Measurements from ENCODE around the gene COX7A2L. TPM values are rescaled to one million over a fixed set of nuclear protein-coding genes. Genes with fewer than 3 reads are reported as not detected.

COX7A2L gene
- total RNA-seq, 1 donor = 237 TPM

- H3K4me1 ChIP-seq (ENCODE audit: insufficient read depth, low read length) = peaks cover 7% of the 10 kb centered on the region
- H3K36me3 ChIP-seq (ENCODE audit: insufficient read depth, low read length) = no peaks in the 10 kb centered on the region
- no peak overlapping the region for H3K4me2 ChIP-seq (ENCODE audit: insufficient read depth, low read length)
- H3K9me3 ChIP-seq (ENCODE audit: low read depth, low read length) = no peaks in the 10 kb centered on the region
- DNase-seq (ENCODE audit: insufficient read length, low spot score, missing footprints) = no peak
- no peaks in the 10 kb centered on the region for H3K79me2 ChIP-seq (ENCODE audit: insufficient read depth, low read length)
- H3K27me3 ChIP-seq (ENCODE audit: insufficient read depth, low read length) = peaks cover 10% of the 10 kb centered on the region
- no peak overlapping the region for H3K27ac ChIP-seq (ENCODE audit: low read depth, low read length)
- H2AFZ ChIP-seq (ENCODE audit: low read length) = peak overlapping the region; percentile 54
- H4K20me1 ChIP-seq (ENCODE audit: insufficient read depth, low read length) = no peaks in the 10 kb centered on the region
- TF ChIP-seq CTCF (IDR thresholded peaks at IDR 0.05; ENCODE audit: extremely low read depth, low read depth, low read length) = no peak
- H3K4me3 ChIP-seq (ENCODE audit: insufficient read depth, low read length) = no peak overlapping the region
These were observed 8.0 kb upstream of the COX7A2L start for GRCh38 chr2:42368817-42369531.

DNA sequence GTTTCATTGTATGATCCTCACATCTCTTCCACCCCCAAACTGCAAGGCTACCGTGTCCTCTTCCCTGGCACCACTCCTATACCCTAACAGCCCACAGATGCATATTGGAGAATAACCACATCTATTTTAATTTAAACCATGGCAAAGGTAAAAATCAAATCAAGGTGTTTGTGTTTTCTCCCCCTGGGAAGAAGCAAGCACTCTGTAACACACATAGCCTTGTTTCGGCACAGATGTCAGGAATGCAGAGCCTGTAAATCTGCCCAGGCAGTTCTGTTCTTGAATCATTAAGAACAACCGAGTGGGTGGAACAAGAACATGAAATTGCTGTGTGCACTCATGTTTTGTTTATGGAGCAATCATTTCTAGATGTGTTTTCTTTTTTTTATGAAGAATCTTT, 6.8 kb upstream of the COX7A2L start:
- H2AFZ ChIP-seq (ENCODE audit: low read length) = peak overlapping the region; percentile 51
- no peaks in the 10 kb centered on the region for H3K79me2 ChIP-seq (ENCODE audit: insufficient read depth, low read length)
- no peaks in the 10 kb centered on the region for H4K20me1 ChIP-seq (ENCODE audit: insufficient read depth, low read length)
- TF ChIP-seq CTCF (IDR thresholded peaks at IDR 0.05; ENCODE audit: extremely low read depth, low read depth, low read length) = no peak
- H3K4me3 ChIP-seq (ENCODE audit: insufficient read depth, low read length) = peak overlapping the region; percentile 6
- H3K4me1 ChIP-seq (ENCODE audit: insufficient read depth, low read length) = peaks cover 7% of the 10 kb centered on the region
- H3K27me3 ChIP-seq (ENCODE audit: insufficient read depth, low read length) = peaks cover 10% of the 10 kb centered on the region
- H3K36me3 ChIP-seq (ENCODE audit: insufficient read depth, low read length) = no peaks in the 10 kb centered on the region
- no peaks in the 10 kb centered on the region for H3K9me3 ChIP-seq (ENCODE audit: low read depth, low read length)
- peak overlapping the region; percentile 62 for H3K4me2 ChIP-seq (ENCODE audit: insufficient read depth, low read length)
- H3K27ac ChIP-seq (ENCODE audit: low read depth, low read length) = no peak overlapping the region
- DNase-seq (ENCODE audit: insufficient read length, low spot score, missing footprints) = peak; percentile 62

GRCh38 chr2:42366411-42366810, 5.4 kb upstream of the COX7A2L start:
- H3K9me3 ChIP-seq (ENCODE audit: low read depth, low read length) = no peaks in the 10 kb centered on the region
- no peak for DNase-seq (ENCODE audit: insufficient read length, low spot score, missing footprints)
- H3K27ac ChIP-seq (ENCODE audit: low read depth, low read length) = no peak overlapping the region
- no peaks in the 10 kb centered on the region for H3K36me3 ChIP-seq (ENCODE audit: insufficient read depth, low read length)
- H3K4me3 ChIP-seq (ENCODE audit: insufficient read depth, low read length) = no peak overlapping the region
- H3K79me2 ChIP-seq (ENCODE audit: insufficient read depth, low read length) = no peaks in the 10 kb centered on the region
- no peak for TF ChIP-seq CTCF (IDR thresholded peaks at IDR 0.05; ENCODE audit: extremely low read depth, low read depth, low read length)
- H3K27me3 ChIP-seq (ENCODE audit: insufficient read depth, low read length) = peaks cover 15% of the 10 kb centered on the region
- no peaks in the 10 kb centered on the region for H4K20me1 ChIP-seq (ENCODE audit: insufficient read depth, low read length)
- H3K4me1 ChIP-seq (ENCODE audit: insufficient read depth, low read length) = peaks cover 13% of the 10 kb centered on the region
- no peak overlapping the region for H3K4me2 ChIP-seq (ENCODE audit: insufficient read depth, low read length)
- no peak overlapping the region for H2AFZ ChIP-seq (ENCODE audit: low read length)

DNA sequence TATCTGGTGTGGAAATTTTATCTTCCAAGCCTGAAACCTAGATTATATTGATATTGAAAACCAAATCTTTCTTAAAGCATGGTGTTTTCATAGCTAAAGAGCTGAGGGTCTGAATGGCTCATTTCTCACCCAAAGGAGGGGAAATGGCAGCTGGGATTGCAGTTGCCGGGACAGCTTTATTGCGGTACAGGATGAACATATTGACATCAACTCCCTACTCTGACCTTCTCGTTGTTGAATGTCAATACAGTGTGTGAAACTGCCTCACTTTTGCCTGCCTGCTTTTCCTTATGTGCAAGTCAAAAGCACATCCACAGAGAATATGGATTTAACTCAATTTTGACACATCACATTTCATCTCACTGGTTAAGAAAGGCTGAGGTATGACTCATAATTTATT, 3.6 kb upstream of the COX7A2L start:
- peaks cover 17% of the 10 kb centered on the region for H3K4me1 ChIP-seq (ENCODE audit: insufficient read depth, low read length)
- H2AFZ ChIP-seq (ENCODE audit: low read length) = no peak overlapping the region
- peaks cover 14% of the 10 kb centered on the region for H3K79me2 ChIP-seq (ENCODE audit: insufficient read depth, low read length)
- peaks cover 15% of the 10 kb centered on the region for H3K27me3 ChIP-seq (ENCODE audit: insufficient read depth, low read length)
- no peak overlapping the region for H3K27ac ChIP-seq (ENCODE audit: low read depth, low read length)
- no peaks in the 10 kb centered on the region for H3K9me3 ChIP-seq (ENCODE audit: low read depth, low read length)
- TF ChIP-seq CTCF (IDR thresholded peaks at IDR 0.05; ENCODE audit: extremely low read depth, low read depth, low read length) = no peak
- H4K20me1 ChIP-seq (ENCODE audit: insufficient read depth, low read length) = peaks cover 3% of the 10 kb centered on the region
- no peak for DNase-seq (ENCODE audit: insufficient read length, low spot score, missing footprints)
- H3K36me3 ChIP-seq (ENCODE audit: insufficient read depth, low read length) = no peaks in the 10 kb centered on the region
- H3K4me3 ChIP-seq (ENCODE audit: insufficient read depth, low read length) = no peak overlapping the region
- no peak overlapping the region for H3K4me2 ChIP-seq (ENCODE audit: insufficient read depth, low read length)
